Measurements from ENCODE around the gene ANKRD36C.
"Not testable (repeated sequence)": the region's sequence is repeated elsewhere in the genome, so short reads cannot be mapped to it uniquely, and the experiment has no call there.

- TF ChIP-seq POLR2A (IDR thresholded peaks at IDR 0.05; ENCODE audit: extremely low read depth, insufficient read length): not testable (repeated sequence)
- TF ChIP-seq, protein P1, sequence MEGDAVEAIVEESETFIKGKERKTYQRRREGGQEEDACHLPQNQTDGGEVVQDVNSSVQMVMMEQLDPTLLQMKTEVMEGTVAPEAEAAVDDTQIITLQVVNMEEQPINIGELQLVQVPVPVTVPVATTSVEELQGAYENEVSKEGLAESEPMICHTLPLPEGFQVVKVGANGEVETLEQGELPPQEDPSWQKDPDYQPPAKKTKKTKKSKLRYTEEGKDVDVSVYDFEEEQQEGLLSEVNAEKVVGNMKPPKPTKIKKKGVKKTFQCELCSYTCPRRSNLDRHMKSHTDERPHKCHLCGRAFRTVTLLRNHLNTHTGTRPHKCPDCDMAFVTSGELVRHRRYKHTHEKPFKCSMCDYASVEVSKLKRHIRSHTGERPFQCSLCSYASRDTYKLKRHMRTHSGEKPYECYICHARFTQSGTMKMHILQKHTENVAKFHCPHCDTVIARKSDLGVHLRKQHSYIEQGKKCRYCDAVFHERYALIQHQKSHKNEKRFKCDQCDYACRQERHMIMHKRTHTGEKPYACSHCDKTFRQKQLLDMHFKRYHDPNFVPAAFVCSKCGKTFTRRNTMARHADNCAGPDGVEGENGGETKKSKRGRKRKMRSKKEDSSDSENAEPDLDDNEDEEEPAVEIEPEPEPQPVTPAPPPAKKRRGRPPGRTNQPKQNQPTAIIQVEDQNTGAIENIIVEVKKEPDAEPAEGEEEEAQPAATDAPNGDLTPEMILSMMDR (IDR thresholded peaks at IDR 0.05; ENCODE audit: low read depth, low read length): not testable (repeated sequence)
These were observed 16.4 kb upstream of the ANKRD36C start for GRCh38 chr2:96008051-96008450.

All from NB4 (cell line).